ENCODE measurements around the gene SCN4B.

DNA sequence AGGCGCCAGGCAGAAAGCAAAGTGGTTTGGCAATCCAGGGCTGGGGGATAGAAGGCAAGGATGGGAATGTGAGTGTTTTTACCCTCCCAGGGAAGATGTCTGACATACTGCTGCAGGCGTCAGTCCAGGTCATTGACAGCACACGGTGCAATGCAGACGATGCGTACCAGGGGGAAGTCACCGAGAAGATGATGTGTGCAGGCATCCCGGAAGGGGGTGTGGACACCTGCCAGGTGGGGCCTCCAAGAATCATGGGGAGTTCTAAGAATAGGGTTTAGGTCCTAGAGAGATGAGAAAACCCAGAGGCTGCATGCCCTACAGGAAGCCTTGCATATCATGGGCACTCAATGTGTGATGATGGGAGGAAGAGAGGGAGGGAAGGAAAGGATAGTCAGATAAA, 37.6 kb downstream of the SCN4B start:
- TF ChIP-seq FOXA1 (IDR thresholded peaks at IDR 0.05) (no peak), RAD21 (IDR thresholded peaks at IDR 0.05) (no peak), RXRA (IDR thresholded peaks at IDR 0.05) (no peak), YY1 (IDR thresholded peaks at IDR 0.05) (no peak), SP1 (IDR thresholded peaks at IDR 0.05) (no peak)
- TF ChIP-seq, protein P1, sequence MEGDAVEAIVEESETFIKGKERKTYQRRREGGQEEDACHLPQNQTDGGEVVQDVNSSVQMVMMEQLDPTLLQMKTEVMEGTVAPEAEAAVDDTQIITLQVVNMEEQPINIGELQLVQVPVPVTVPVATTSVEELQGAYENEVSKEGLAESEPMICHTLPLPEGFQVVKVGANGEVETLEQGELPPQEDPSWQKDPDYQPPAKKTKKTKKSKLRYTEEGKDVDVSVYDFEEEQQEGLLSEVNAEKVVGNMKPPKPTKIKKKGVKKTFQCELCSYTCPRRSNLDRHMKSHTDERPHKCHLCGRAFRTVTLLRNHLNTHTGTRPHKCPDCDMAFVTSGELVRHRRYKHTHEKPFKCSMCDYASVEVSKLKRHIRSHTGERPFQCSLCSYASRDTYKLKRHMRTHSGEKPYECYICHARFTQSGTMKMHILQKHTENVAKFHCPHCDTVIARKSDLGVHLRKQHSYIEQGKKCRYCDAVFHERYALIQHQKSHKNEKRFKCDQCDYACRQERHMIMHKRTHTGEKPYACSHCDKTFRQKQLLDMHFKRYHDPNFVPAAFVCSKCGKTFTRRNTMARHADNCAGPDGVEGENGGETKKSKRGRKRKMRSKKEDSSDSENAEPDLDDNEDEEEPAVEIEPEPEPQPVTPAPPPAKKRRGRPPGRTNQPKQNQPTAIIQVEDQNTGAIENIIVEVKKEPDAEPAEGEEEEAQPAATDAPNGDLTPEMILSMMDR (IDR thresholded peaks at IDR 0.05; ENCODE audit: low read depth, low read length, missing input control): no peak
- TF ChIP-seq, protein P2, sequence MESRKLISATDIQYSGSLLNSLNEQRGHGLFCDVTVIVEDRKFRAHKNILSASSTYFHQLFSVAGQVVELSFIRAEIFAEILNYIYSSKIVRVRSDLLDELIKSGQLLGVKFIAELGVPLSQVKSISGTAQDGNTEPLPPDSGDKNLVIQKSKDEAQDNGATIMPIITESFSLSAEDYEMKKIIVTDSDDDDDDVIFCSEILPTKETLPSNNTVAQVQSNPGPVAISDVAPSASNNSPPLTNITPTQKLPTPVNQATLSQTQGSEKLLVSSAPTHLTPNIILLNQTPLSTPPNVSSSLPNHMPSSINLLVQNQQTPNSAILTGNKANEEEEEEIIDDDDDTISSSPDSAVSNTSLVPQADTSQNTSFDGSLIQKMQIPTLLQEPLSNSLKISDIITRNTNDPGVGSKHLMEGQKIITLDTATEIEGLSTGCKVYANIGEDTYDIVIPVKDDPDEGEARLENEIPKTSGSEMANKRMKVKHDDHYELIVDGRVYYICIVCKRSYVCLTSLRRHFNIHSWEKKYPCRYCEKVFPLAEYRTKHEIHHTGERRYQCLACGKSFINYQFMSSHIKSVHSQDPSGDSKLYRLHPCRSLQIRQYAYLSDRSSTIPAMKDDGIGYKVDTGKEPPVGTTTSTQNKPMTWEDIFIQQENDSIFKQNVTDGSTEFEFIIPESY (IDR thresholded peaks at IDR 0.05): no peak
- TF ChIP-seq, protein P3, sequence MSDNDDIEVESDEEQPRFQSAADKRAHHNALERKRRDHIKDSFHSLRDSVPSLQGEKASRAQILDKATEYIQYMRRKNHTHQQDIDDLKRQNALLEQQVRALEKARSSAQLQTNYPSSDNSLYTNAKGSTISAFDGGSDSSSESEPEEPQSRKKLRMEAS (IDR thresholded peaks at IDR 0.05): no peak
- TF ChIP-seq, protein P4, sequence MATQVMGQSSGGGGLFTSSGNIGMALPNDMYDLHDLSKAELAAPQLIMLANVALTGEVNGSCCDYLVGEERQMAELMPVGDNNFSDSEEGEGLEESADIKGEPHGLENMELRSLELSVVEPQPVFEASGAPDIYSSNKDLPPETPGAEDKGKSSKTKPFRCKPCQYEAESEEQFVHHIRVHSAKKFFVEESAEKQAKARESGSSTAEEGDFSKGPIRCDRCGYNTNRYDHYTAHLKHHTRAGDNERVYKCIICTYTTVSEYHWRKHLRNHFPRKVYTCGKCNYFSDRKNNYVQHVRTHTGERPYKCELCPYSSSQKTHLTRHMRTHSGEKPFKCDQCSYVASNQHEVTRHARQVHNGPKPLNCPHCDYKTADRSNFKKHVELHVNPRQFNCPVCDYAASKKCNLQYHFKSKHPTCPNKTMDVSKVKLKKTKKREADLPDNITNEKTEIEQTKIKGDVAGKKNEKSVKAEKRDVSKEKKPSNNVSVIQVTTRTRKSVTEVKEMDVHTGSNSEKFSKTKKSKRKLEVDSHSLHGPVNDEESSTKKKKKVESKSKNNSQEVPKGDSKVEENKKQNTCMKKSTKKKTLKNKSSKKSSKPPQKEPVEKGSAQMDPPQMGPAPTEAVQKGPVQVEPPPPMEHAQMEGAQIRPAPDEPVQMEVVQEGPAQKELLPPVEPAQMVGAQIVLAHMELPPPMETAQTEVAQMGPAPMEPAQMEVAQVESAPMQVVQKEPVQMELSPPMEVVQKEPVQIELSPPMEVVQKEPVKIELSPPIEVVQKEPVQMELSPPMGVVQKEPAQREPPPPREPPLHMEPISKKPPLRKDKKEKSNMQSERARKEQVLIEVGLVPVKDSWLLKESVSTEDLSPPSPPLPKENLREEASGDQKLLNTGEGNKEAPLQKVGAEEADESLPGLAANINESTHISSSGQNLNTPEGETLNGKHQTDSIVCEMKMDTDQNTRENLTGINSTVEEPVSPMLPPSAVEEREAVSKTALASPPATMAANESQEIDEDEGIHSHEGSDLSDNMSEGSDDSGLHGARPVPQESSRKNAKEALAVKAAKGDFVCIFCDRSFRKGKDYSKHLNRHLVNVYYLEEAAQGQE (IDR thresholded peaks at IDR 0.05): no peak
